Caki2 (cell line): ENCODE measurements around the gene AGPAT2. TPM values are rescaled to one million over a fixed set of nuclear protein-coding genes. Genes with fewer than 3 reads are reported as not detected.

Experiments used
- DNase-seq: peaks from one replicate; pipeline ENCODE4 v3.0.0-alpha.2; 2015; ENCODE audit warnings: low read depth
- in situ Hi-C: cut with HindIII; loops from 2 replicates; pipeline ENCODE4 v1.10.0; 2016; ENCODE audit warnings: low sequenced_read_pairs, low pct_unique_long_range_greater_than_20kb, mixed read lengths
- total RNA-seq: library from RNA; depleted of rRNA; stranded (reverse); fragments of >200 nt; shearing (Covaris generic); gene quantifications from 2 replicates; pipeline ENCODE4 v1.2.3, GENCODE V29; 2014; ENCODE audit warnings: low replicate concordance; rRNA removed

Gene AGPAT2
- 92.9 and 94.5 TPM in 2 replicates for total RNA-seq

- in situ Hi-C loops = no loop called here
- peak; percentile 55 for DNase-seq
Measured at GRCh38 chr9:136686794-136687711, at the start of gene AGPAT2. Gene AGPAT2, minus strand, starts transcription at chr9:136687457. Its CDS starts 100 bp downstream, at chr9:136687357.

GRCh38 chr9:136735812-136736480 lies 48.7 kb upstream of the AGPAT2 start:
- in situ Hi-C loops = no loop called here
- DNase-seq = no peak

GRCh38 chr9:136734837-136735496 lies 47.7 kb upstream of the AGPAT2 start:
- DNase-seq = no peak
- in situ Hi-C loops = no loop called here

- in situ Hi-C loops = no loop called here
Measured at GRCh38 chr9:136733611-136734010, 46.4 kb upstream of the AGPAT2 start.

GRCh38 chr9:136732444-136733178 lies 45.4 kb upstream of the AGPAT2 start:
- peak; percentile 35 for DNase-seq
- in situ Hi-C loops = no loop called here

More at GRCh38 chr9:136733611-136734010, 46.4 kb upstream of the AGPAT2 start:
- DNase-seq = no peak

- no peak for DNase-seq
- in situ Hi-C loops = no loop called here
Measured at GRCh38 chr9:136729926-136730325, 42.7 kb upstream of the AGPAT2 start.

GRCh38 chr9:136729144-136729543 lies 41.9 kb upstream of the AGPAT2 start:
- no peak for DNase-seq
- in situ Hi-C loops = no loop called here

- peak; percentile 37 for DNase-seq
- in situ Hi-C loops = no loop called here
Measured at GRCh38 chr9:136728548-136729123, 41.4 kb upstream of the AGPAT2 start.

GRCh38 chr9:136728080-136728547 lies 40.9 kb upstream of the AGPAT2 start:
- DNase-seq = peak; percentile 75
- in situ Hi-C loops = no loop called here

GRCh38 chr9:136726631-136727191 lies 39.5 kb upstream of the AGPAT2 start:
- in situ Hi-C loops = no loop called here
- DNase-seq = peak; percentile 52

GRCh38 chr9:136726118-136726517 lies 38.9 kb upstream of the AGPAT2 start:
- no peak for DNase-seq
- in situ Hi-C loops = no loop called here

- no peak for DNase-seq
- in situ Hi-C loops = no loop called here
Measured at GRCh38 chr9:136725612-136726011, 38.4 kb upstream of the AGPAT2 start.

- in situ Hi-C loops = no loop called here
- no peak for DNase-seq
Measured at GRCh38 chr9:136724772-136725171, 37.5 kb upstream of the AGPAT2 start.

- DNase-seq = no peak
- in situ Hi-C loops = no loop called here
Measured at GRCh38 chr9:136723989-136724388, 36.7 kb upstream of the AGPAT2 start.

GRCh38 chr9:136723362-136723976 lies 36.2 kb upstream of the AGPAT2 start:
- DNase-seq = no peak
- in situ Hi-C loops = no loop called here

GRCh38 chr9:136722969-136723356 lies 35.7 kb upstream of the AGPAT2 start:
- DNase-seq = no peak
- in situ Hi-C loops = no loop called here
